IMR-90 (cell line): ENCODE measurements around the gene NRXN2. TPM values are rescaled to one million over a fixed set of nuclear protein-coding genes. Genes with fewer than 3 reads are reported as not detected.

Experiments
- ATAC-seq: fragments of 200-7000 bp; cut with Tn5 transposase; 2 replicates; pipeline ENCODE4 v1.9.1; 2020; ENCODE audit warnings: low read depth, mild to moderate bottlenecking, moderate library complexity
- BruUV-seq: library from RNA; stranded (reverse); fragments of 400-500 nt; replicated peaks from 2 replicates; lab custom pipeline; 2021; lab: Mats Ljungman, UMichigan
- CTCF ChIA-PET: fragments of 300-600 bp; formaldehyde crosslinking; extraction: SDS; loops from one replicate; lab custom pipeline; 2021; ENCODE audit warnings: antibody characterized with exemption; lab: Yijun Ruan, JAX
- POLR2A ChIA-PET: fragments of 300-600 bp; sonication (Branson Sonifier 250); formaldehyde crosslinking; loops from one replicate; lab custom pipeline; 2022; ENCODE audit warnings: antibody characterized with exemption; ENCODE audit not compliant: unreplicated experiment; lab: Charles Lee
- DNase-seq: peaks from one replicate; pipeline ENCODE4 v3.0.0; 2013
- H2AFZ ChIP-seq: replicated peaks from 2 replicates; pipeline ENCODE3; 2013; ENCODE audit warnings: low read length, mild to moderate bottlenecking; ENCODE audit not compliant: poor library complexity
- H2AK5ac ChIP-seq: 2 replicates; pipeline ENCODE4 v1.6.1; 2013; ENCODE audit warnings: low read depth, low read length, inconsistent platforms
- H2AK9ac ChIP-seq: replicated peaks from 2 replicates; pipeline ENCODE3; 2013; ENCODE audit warnings: mild to moderate bottlenecking, low read depth, low read length, moderate library complexity; ENCODE audit not compliant: poor library complexity
- H2BK120ac ChIP-seq: 2 replicates; pipeline ENCODE4 v1.6.1; 2013; ENCODE audit warnings: low read depth, low read length, inconsistent platforms
- H2BK15ac ChIP-seq: 3 replicates; pipeline ENCODE4 v1.6.1; 2013; ENCODE audit warnings: low read depth, low read length, inconsistent platforms
- H2BK20ac ChIP-seq: 2 replicates; pipeline ENCODE4 v1.6.1; 2013; ENCODE audit warnings: low read depth, mild to moderate bottlenecking, inconsistent platforms, low read length, moderate library complexity
- H2BK5ac ChIP-seq: 2 replicates; pipeline ENCODE4 v1.6.1; 2013; ENCODE audit warnings: mild to moderate bottlenecking, low read depth, low read length, inconsistent platforms; ENCODE audit not compliant: poor library complexity, severe bottlenecking
- H3K14ac ChIP-seq: replicated peaks from 2 replicates; pipeline ENCODE4 v1.6.1; 2013; ENCODE audit warnings: low read depth, low read length, inconsistent platforms
- H3K18ac ChIP-seq: 2 replicates; pipeline ENCODE4 v1.6.1; 2013; ENCODE audit warnings: low read depth, low read length, control low read depth
- H3K23ac ChIP-seq: 2 replicates; pipeline ENCODE4 v1.6.1; 2013; ENCODE audit warnings: low read depth, low read length, inconsistent platforms
- H3K27ac ChIP-seq: 2 replicates; pipeline ENCODE4 v1.5.1; 2013; ENCODE audit warnings: mild to moderate bottlenecking, control low read depth, low read length; ENCODE audit not compliant: insufficient read depth
- H3K27me3 ChIP-seq: 2 replicates; pipeline ENCODE4 v1.6.1; 2013; ENCODE audit warnings: low read length; ENCODE audit not compliant: control insufficient read depth, insufficient read depth
- H3K36me3 ChIP-seq: 2 replicates; pipeline ENCODE4 v1.6.1; 2013; ENCODE audit warnings: low read length, mixed read lengths; ENCODE audit not compliant: control insufficient read depth, insufficient read depth
- H3K4ac ChIP-seq: 2 replicates; pipeline ENCODE4 v1.6.1; 2013; ENCODE audit warnings: low read depth, low read length, inconsistent platforms
- H3K4me1 ChIP-seq: 2 replicates; pipeline ENCODE4 v1.6.1; 2013; ENCODE audit warnings: low read length, mixed read lengths; ENCODE audit not compliant: control insufficient read depth, insufficient read depth
- H3K4me2 ChIP-seq: 2 replicates; pipeline ENCODE4 v1.6.1; 2013; ENCODE audit warnings: low read depth, mild to moderate bottlenecking, control low read depth, low read length, moderate library complexity
- H3K4me3 ChIP-seq: 2 replicates; pipeline ENCODE4 v1.5.1; 2013; ENCODE audit warnings: low read depth, mild to moderate bottlenecking, control low read depth, low read length, moderate library complexity; ENCODE audit not compliant: insufficient read depth
- H3K56ac ChIP-seq: 2 replicates; pipeline ENCODE4 v1.6.1; 2013; ENCODE audit warnings: low read length, inconsistent platforms; ENCODE audit not compliant: insufficient read depth; ENCODE audit errors: extremely low read depth
- H3K79me1 ChIP-seq, 2 experiments: 2 replicates each; pipeline ENCODE4 v1.6.1; 2013; ENCODE audit warnings: low read length in 2 of 2, inconsistent platforms in 1 of 2, low read depth in 1 of 2
- H3K9ac ChIP-seq: 2 replicates; pipeline ENCODE4 v1.6.1; 2013; ENCODE audit warnings: low read depth, low read length, control low read depth
- H3K9me1 ChIP-seq: 2 replicates; pipeline ENCODE4 v1.6.1; 2013; ENCODE audit warnings: low read length, inconsistent platforms; ENCODE audit not compliant: insufficient read depth
- H3K9me3 ChIP-seq: 2 replicates; pipeline ENCODE4 v1.6.1; 2013; ENCODE audit warnings: low read length; ENCODE audit not compliant: control insufficient read depth, insufficient read depth
- H4K20me1 ChIP-seq: 2 replicates; pipeline ENCODE4 v1.6.1; 2013; ENCODE audit warnings: low read length, inconsistent platforms; ENCODE audit not compliant: insufficient read depth
- H4K5ac ChIP-seq: 2 replicates; pipeline ENCODE4 v1.6.1; 2013; ENCODE audit warnings: mild to moderate bottlenecking, low read depth, low read length, control low read depth
- H4K8ac ChIP-seq, 2 experiments: 2 replicates each; pipeline ENCODE4 v1.6.1; 2013; ENCODE audit warnings: low read depth in 2 of 2, low read length in 2 of 2, control low read depth in 1 of 2, inconsistent platforms in 1 of 2
- H4K91ac ChIP-seq: 2 replicates; pipeline ENCODE4 v1.6.1; 2013; ENCODE audit warnings: low read depth, low read length, inconsistent platforms; ENCODE audit not compliant: insufficient read depth
- BHLHE40 ChIP-seq: fragments of 150-350 bp; IDR thresholded peaks from 2 replicates; pipeline ENCODE4 v1.6.1; 2016; ENCODE audit warnings: mild to moderate bottlenecking, low read depth, low read length
- CEBPB ChIP-seq: IDR thresholded peaks from 2 replicates; pipeline ENCODE4 v1.6.1; 2012; ENCODE audit warnings: low read depth, low read length, improper control_type of control experiment
- CHD1 ChIP-seq: IDR thresholded peaks from 2 replicates; pipeline ENCODE4 v1.6.1; 2012; ENCODE audit warnings: low read depth, low read length, improper control_type of control experiment
- FOS ChIP-seq: fragments of 150-350 bp; IDR thresholded peaks from 2 replicates; pipeline ENCODE4 v1.6.1; 2016; ENCODE audit warnings: low read depth, low read length
- MAFK ChIP-seq: IDR thresholded peaks from 2 replicates; pipeline ENCODE4 v1.6.1; 2012; ENCODE audit warnings: low read depth, low read length, improper control_type of control experiment
- MAZ ChIP-seq: IDR thresholded peaks from 2 replicates; pipeline ENCODE4 v1.6.1; 2012; ENCODE audit warnings: low read depth, mild to moderate bottlenecking, low read length, improper control_type of control experiment, moderate library complexity, borderline replicate concordance
- MXI1 ChIP-seq: IDR thresholded peaks from 2 replicates; pipeline ENCODE4 v1.6.1; 2012; ENCODE audit warnings: low read depth, mild to moderate bottlenecking, low read length, moderate library complexity, borderline replicate concordance
- NFE2L2 ChIP-seq: fragments of 150-350 bp; IDR thresholded peaks from 2 replicates; pipeline ENCODE4 v1.6.1; 2016; ENCODE audit warnings: low read depth, mild to moderate bottlenecking, low read length
- POLR2A ChIP-seq: IDR thresholded peaks from 2 replicates; pipeline ENCODE4 v1.6.1; 2012; ENCODE audit warnings: mild to moderate bottlenecking, low read depth, low read length
- RAD21 ChIP-seq: IDR thresholded peaks from 2 replicates; pipeline ENCODE4 v1.6.1; 2012; ENCODE audit warnings: low read length, improper control_type of control experiment
- RCOR1 ChIP-seq: IDR thresholded peaks from 2 replicates; pipeline ENCODE4 v1.6.1; 2012; ENCODE audit warnings: mild to moderate bottlenecking, low read length, improper control_type of control experiment; ENCODE audit not compliant: insufficient replicate concordance
- RFX5 ChIP-seq: IDR thresholded peaks from 2 replicates; pipeline ENCODE4 v1.8.0; 2012; ENCODE audit warnings: low read depth, mild to moderate bottlenecking, low read length, moderate library complexity
- SMC3 ChIP-seq: fragments of 150-350 bp; IDR thresholded peaks from 2 replicates; pipeline ENCODE4 v1.6.1; 2016; ENCODE audit warnings: low read depth, mild to moderate bottlenecking, antibody characterized with exemption, low read length, moderate library complexity
- WGBS, 2 experiments: methylation state at CpG; one replicate each; pipeline versions ENCODE4 v1.1.5 to v1.1.7; 2013; ENCODE audit warnings: missing lambda C conversion rate in 2 of 2; ENCODE audit not compliant: insufficient read length in 1 of 2; ENCODE audit errors: extremely low coverage in 2 of 2; 5-methylcytosine and 5-hydroxymethylcytosine counted together
- dilution Hi-C: fragments of 300-500 bp; cut with HindIII; formaldehyde crosslinking; loops from one replicate; pipeline ENCODE4 v1.14.3; 2018; ENCODE audit warnings: low sequenced_read_pairs; ENCODE audit not compliant: unreplicated experiment
- in situ Hi-C: fragments of 300-500 bp; cut with MboI; formaldehyde crosslinking; loops from 3 replicates; pipeline ENCODE4 v1.14.3; 2019; ENCODE audit warnings: low sequenced_read_pairs, inconsistent platforms, mixed read lengths
- intact Hi-C: fragments of 100-400 bp; cut with micrococcal nuclease; formaldehyde crosslinking; loops from 2 replicates; pipeline ENCODE4 v1.10.0; 2022
- polyA plus RNA-seq, 3 experiments: library from polyadenylated mRNA; depleted of rRNA; stranded (reverse); fragments of >200 nt; gene quantifications; 2 replicates each; pipeline ENCODE4 v1.2.3, GENCODE V29; 2012; ENCODE audit warnings: low replicate concordance in 1 of 3
- total RNA-seq: library from RNA; depleted of rRNA; stranded (reverse); fragments of >200 nt; gene quantifications from 2 replicates; pipeline ENCODE4 v1.2.3, GENCODE V29; 2012
- TF ChIP-seq, protein P1 (sequence below): fragments of 150-350 bp; IDR thresholded peaks from 2 replicates; pipeline ENCODE4 v1.6.1; 2016; ENCODE audit warnings: low read depth, mild to moderate bottlenecking, low read length, moderate library complexity, borderline replicate concordance
- TF ChIP-seq, protein P2 (sequence below): fragments of 150-350 bp; IDR thresholded peaks from 2 replicates; pipeline ENCODE4 v1.6.1; 2017; ENCODE audit warnings: mild to moderate bottlenecking, antibody characterized with exemption, low read length, low read depth
- TF ChIP-seq, protein P3 (sequence below): conservative IDR thresholded peaks from 2 replicates; pipeline ENCODE4 v1.5.1; 2012; ENCODE audit warnings: mild to moderate bottlenecking, low read depth, low read length, improper control_type of control experiment

Gene NRXN2
- total and polyA plus RNA-seq, 2 of the 4 experiments (the other 2 are of a cell fraction): 0.18 to 0.22 TPM

DNA sequence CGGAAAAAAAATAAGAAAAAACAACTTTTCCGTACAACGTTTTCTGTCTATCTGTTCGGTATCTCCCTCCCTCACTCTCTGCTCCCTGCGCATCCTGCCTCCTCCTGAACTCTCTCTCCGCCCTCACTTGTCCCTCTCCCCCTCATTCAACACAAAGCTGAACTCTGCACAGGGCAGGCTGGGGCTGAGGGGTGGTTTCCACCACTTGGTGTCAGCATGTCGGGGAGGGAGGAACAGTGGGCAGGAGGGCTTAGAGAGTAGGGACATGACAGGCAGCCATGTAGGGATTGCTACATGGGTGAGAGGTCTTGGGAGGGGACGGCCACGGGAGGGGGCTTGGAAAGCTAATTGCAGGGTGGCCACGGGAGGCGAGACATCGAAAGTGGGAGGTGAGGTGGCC, 114.4 kb downstream of the NRXN2 start:
- dilution Hi-C loops: no loop called here
- intact Hi-C loops: no loop called here
- Histone ChIP-seq H3K27ac (no peak overlapping the region), H2BK5ac (no peak overlapping the region), H4K5ac (no peak overlapping the region), H4K91ac (no peak overlapping the region), H3K36me3 (no peaks in the 10 kb centered on the region), H3K9ac (no peak overlapping the region), H3K4ac (no peak overlapping the region), H2AFZ (peak overlapping the region; percentile 21), H3K4me2 (no peak overlapping the region), H2AK5ac (no peak overlapping the region), H3K18ac (no peak overlapping the region), H2BK20ac (no peak overlapping the region), H4K20me1 (no peaks in the 10 kb centered on the region), H3K4me1 (no peaks in the 10 kb centered on the region), H2BK120ac (no peak overlapping the region), H3K79me1 (no peaks in the 10 kb centered on the region), H3K9me3 (no peaks in the 10 kb centered on the region), H3K4me3 (no peak overlapping the region), H3K9me1 (no peaks in the 10 kb centered on the region), H3K27me3 (peaks cover 68% of the 10 kb centered on the region), H3K23ac (no peak overlapping the region; the same call in 1 of the 2 replicates), H3K56ac (no peak overlapping the region), H3K14ac (no peak overlapping the region), H4K8ac (no peak overlapping the region), H2BK15ac (no peak overlapping the region), H2AK9ac (no peak overlapping the region)
- ATAC-seq (no peak), DNase-seq (no peak)
- ChIA-PET CTCF (no interaction called here), POLR2A (no interaction called here)
- 52% methylated on average over 9 of the region's 12 CpGs; no CpG with 5 or more reads in 1 of the 2 experiments for WGBS, 2 experiments
- in situ Hi-C loops: no loop called here
- BruUV-seq: no TSS peak
- TF ChIP-seq RAD21: no peak
- TF ChIP-seq RFX5: no peak
- no peak for TF ChIP-seq RCOR1
- TF ChIP-seq, protein P1, sequence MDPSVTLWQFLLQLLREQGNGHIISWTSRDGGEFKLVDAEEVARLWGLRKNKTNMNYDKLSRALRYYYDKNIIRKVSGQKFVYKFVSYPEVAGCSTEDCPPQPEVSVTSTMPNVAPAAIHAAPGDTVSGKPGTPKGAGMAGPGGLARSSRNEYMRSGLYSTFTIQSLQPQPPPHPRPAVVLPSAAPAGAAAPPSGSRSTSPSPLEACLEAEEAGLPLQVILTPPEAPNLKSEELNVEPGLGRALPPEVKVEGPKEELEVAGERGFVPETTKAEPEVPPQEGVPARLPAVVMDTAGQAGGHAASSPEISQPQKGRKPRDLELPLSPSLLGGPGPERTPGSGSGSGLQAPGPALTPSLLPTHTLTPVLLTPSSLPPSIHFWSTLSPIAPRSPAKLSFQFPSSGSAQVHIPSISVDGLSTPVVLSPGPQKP: no peak
- no peak for TF ChIP-seq POLR2A
- TF ChIP-seq CHD1: no peak
- no peak for TF ChIP-seq BHLHE40
- no peak for TF ChIP-seq NFE2L2
- TF ChIP-seq FOS: no peak
- TF ChIP-seq MAZ: no peak
- TF ChIP-seq CEBPB: no peak
- no peak for TF ChIP-seq SMC3
- TF ChIP-seq, protein P2, sequence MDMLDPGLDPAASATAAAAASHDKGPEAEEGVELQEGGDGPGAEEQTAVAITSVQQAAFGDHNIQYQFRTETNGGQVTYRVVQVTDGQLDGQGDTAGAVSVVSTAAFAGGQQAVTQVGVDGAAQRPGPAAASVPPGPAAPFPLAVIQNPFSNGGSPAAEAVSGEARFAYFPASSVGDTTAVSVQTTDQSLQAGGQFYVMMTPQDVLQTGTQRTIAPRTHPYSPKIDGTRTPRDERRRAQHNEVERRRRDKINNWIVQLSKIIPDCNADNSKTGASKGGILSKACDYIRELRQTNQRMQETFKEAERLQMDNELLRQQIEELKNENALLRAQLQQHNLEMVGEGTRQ: no peak
- TF ChIP-seq, protein P3, sequence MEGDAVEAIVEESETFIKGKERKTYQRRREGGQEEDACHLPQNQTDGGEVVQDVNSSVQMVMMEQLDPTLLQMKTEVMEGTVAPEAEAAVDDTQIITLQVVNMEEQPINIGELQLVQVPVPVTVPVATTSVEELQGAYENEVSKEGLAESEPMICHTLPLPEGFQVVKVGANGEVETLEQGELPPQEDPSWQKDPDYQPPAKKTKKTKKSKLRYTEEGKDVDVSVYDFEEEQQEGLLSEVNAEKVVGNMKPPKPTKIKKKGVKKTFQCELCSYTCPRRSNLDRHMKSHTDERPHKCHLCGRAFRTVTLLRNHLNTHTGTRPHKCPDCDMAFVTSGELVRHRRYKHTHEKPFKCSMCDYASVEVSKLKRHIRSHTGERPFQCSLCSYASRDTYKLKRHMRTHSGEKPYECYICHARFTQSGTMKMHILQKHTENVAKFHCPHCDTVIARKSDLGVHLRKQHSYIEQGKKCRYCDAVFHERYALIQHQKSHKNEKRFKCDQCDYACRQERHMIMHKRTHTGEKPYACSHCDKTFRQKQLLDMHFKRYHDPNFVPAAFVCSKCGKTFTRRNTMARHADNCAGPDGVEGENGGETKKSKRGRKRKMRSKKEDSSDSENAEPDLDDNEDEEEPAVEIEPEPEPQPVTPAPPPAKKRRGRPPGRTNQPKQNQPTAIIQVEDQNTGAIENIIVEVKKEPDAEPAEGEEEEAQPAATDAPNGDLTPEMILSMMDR: no peak
- TF ChIP-seq MXI1: no peak
- no peak for TF ChIP-seq MAFK
